Raji (cell line): ENCODE measurements around the gene UBE3C.

ENCODE experiments used
- POLR2A ChIP-seq: IDR thresholded peaks from 2 replicates; pipeline ENCODE4 v1.6.1; 2011; ENCODE audit warnings: low read depth, low read length, control low read depth; ENCODE audit not compliant: insufficient read depth

UBE3C gene

GRCh38 chr7:157151626-157152339 is 13.1 kb downstream of the UBE3C start:
- TF ChIP-seq POLR2A, result no peak

- TF ChIP-seq POLR2A, result no peak
Observed at GRCh38 chr7:157152391-157152937, 13.7 kb downstream of the UBE3C start.

DNA sequence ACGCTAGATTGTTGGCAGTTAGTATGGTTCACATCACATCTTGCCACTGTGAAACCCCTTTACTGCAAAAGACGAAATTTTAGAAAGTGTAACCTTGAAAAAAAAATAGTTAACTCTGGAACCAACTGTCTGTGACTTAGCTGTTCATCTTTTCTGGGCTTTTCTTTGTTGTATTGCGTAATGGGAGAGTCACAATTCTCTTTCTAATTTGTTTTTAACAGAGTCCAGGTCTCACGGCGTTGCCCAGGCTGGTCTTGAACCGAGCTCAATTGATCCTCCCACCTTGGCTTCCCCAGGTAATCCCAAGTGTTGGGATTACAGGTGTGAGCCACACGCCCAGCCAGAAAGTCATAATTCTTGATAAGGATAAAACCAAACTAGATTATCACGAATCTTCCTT is 14.5 kb downstream of the UBE3C start:
- TF ChIP-seq POLR2A, result no peak

- TF ChIP-seq POLR2A, result no peak
Observed at GRCh38 chr7:157155959-157156358, 17.2 kb downstream of the UBE3C start.

- no peak for TF ChIP-seq POLR2A
Observed at GRCh38 chr7:157158400-157158799, 19.7 kb downstream of the UBE3C start.

DNA sequence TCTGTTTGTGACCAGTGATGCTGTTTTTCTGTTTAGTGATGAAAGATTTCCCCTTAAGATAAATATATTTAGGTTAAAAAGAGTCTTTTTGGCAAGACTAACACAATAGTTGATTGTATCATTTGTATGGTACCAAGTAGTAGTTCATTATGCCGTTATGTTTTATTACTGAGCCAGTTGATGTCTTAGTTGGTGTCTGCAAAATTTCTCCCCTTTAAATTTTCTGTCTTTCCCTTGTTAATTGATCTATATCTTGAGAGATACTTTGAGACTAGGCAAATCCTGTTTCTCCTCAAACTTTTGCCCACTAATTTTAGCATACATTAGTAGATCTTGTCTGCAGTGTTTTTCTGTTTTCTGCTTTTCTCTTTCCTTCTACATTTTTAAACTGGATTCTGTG is 21.7 kb downstream of the UBE3C start:
- no peak for TF ChIP-seq POLR2A

DNA sequence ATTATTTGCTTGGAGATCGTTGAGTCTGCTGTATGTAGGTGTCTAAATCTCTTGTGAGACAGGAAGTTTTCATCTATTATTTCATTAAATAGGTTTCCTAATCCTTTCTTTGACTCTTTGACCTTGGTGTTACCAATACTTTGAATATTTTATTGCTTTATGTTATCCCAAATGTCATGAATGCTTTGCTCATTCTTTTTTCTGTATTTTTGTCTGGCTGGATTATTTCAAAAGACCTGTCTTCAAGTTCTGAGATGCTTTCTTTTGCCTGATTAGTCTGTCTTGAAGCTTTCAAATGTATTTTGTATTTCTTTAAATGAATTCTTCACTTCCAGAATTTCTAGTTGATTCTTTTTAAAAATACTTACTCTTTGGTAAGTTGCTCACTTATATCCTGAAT is 27.3 kb downstream of the UBE3C start:
- TF ChIP-seq POLR2A, result no peak

DNA sequence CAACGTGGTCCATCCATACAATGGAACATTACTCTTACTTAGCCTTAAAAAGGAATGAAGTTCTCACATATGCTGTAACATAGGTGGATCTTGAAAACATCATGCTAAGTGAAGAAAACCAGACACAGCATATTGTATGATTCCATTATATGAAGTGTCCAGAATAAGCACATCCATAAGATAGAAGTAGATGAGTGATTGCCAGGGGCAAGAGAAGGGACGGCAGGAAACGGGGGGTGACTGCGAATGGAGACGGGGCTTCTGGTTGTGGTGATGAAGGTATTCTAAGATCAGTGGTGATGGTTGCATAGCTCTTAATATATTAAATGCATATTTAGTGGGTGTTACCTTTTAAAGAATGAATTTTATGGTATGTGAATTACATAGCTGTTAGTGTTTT is 29.8 kb downstream of the UBE3C start:
- no peak for TF ChIP-seq POLR2A

DNA sequence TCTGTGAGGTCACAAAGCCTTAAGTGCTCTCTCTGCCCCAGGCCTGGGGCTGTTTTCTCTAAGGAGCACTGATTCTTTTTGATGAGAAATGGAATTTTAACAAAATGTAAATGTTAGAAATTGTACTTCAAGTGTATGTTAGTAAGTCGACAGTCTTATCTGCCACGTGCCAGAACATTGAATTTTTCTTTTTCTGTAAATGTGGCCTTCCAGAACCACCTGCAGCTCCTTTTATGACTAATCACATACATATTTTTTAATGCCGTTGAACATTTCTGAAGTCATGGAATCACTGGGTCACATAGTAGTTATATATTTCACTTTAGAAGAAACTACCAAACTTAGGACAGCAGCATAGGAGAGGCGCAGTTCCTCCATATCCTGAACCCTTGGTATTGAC is 38.0 kb downstream of the UBE3C start:
- TF ChIP-seq POLR2A, result no peak

GRCh38 chr7:157177333-157177982 is 38.7 kb downstream of the UBE3C start:
- TF ChIP-seq POLR2A, result no peak

DNA sequence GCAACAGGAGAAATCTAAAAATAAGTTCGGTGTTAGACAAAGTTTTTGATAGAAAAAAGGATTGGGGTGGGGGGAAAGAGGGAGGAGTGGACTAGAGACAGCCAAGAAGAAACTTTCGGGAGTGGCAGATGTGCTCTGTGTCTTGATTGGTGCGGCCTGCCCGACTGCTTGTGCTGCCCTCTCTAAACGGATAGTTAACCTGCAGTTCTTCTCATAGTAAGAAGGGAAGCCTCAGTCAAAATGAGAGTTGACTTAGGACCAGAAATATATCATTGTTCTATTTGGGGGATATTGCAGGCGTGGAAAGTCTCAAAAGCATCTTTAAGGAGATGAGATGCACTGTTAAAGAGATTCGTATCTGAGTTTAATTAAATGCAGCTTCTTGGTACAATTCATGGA is 39.3 kb downstream of the UBE3C start:
- no peak for TF ChIP-seq POLR2A

DNA sequence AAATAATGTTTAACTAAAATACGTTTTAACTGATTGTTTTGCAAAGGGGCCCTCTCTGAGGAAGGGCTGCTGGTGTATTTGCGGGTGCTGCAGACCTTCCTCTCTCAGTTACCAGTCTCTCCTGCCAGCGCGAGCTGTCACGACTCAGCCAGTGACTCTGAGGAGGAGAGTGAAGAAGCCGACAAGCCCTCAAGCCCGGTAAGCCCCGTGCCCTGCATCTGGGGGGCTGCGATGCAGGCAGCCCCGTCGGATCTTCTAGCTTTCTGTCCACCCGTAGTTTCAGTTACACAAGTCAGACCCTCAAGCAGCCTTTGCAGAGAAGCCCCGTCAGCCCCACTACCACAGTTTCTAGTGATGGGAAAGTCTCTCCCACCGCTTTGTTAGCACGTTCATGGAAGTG is 45.1 kb downstream of the UBE3C start:
- TF ChIP-seq POLR2A, result no peak

GRCh38 chr7:157188091-157188665 is 49.5 kb downstream of the UBE3C start:
- TF ChIP-seq POLR2A, result no peak

DNA sequence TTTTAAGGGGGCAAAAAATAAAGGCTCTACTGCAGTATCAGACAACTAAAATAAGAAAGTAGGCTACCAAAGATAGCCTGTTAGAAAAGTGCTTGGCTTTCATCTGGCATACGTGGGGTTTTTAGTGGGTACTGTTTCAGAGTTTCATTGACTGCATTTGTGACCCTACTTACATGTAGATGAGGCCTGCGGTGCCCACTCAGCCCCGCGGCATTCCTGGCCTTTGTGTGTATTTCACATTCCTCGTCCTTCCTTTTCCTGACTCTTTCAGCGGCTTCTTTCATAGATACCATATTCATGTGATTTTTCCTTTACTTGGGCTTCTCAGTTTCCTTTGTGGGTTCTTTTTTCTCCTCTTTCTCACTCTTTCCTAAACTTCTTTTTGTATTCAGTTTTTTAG is 50.7 kb downstream of the UBE3C start:
- no peak for TF ChIP-seq POLR2A

- no peak for TF ChIP-seq POLR2A
Observed at GRCh38 chr7:157192861-157193260, 54.1 kb downstream of the UBE3C start.

GRCh38 chr7:157193274-157193673 is 54.5 kb downstream of the UBE3C start:
- TF ChIP-seq POLR2A, result no peak
